Measurements from ENCODE around the gene GNG8. TPM values are rescaled to one million over a fixed set of nuclear protein-coding genes. Genes with fewer than 3 reads are reported as not detected.
A peak's percentile ranks its signal among the peaks of the same experiment; 100 is the strongest.

GNG8 gene
- polyA plus RNA-seq (ENCODE audit: insufficient read length in 4 of 4): 1 to 10 TPM; 2.4 to 4.7 (median 2.7) TPM

GRCh38 chr19:46635920-46636761, at the start of gene GNG8:
Gene GNG8, minus strand, starts transcription at chr19:46636202. Its CDS starts 1,520 bp downstream, at chr19:46634682.
- no peak for DNase-seq (ENCODE audit: low read depth in 4 of 4, low spot score in 3 of 4)

GRCh38 chr19:46685189-46685588, 49.2 kb upstream of the GNG8 start:
- no peak for DNase-seq (ENCODE audit: low read depth in 4 of 4, low spot score in 3 of 4)

GRCh38 chr19:46678110-46678732, 42.2 kb upstream of the GNG8 start:
- DNase-seq (ENCODE audit: low read depth in 4 of 4, low spot score in 3 of 4): no peak

- no peak for DNase-seq (ENCODE audit: low read depth in 4 of 4, low spot score in 3 of 4)
Measured at GRCh38 chr19:46674416-46675178, 38.6 kb upstream of the GNG8 start.

- no peak for DNase-seq (ENCODE audit: low read depth in 4 of 4, low spot score in 3 of 4)
Measured at GRCh38 chr19:46670813-46671212, 34.8 kb upstream of the GNG8 start.

GRCh38 chr19:46668662-46669061, 32.7 kb upstream of the GNG8 start:
- DNase-seq (ENCODE audit: low read depth in 4 of 4, low spot score in 3 of 4): no peak

- DNase-seq (ENCODE audit: low read depth in 4 of 4, low spot score in 3 of 4): no peak
Measured at GRCh38 chr19:46665072-46665471, 29.1 kb upstream of the GNG8 start.

GRCh38 chr19:46661735-46662592, 26.0 kb upstream of the GNG8 start:
- peak in 2 of 4 donors; percentile 59 to 75 for DNase-seq (ENCODE audit: low read depth in 4 of 4, low spot score in 3 of 4)

GRCh38 chr19:46661020-46661731, 25.2 kb upstream of the GNG8 start, which contains the start of gene DACT3:
Gene DACT3, minus strand, starts transcription at chr19:46661182. Its CDS starts 118 bp downstream, at chr19:46661064.
- DNase-seq (ENCODE audit: low read depth in 4 of 4, low spot score in 3 of 4): peak; percentile 98 to 100 (median 99)

- DNase-seq (ENCODE audit: low read depth in 4 of 4, low spot score in 3 of 4): no peak
Measured at GRCh38 chr19:46660551-46661019, 24.6 kb upstream of the GNG8 start.

- DNase-seq (ENCODE audit: low read depth in 4 of 4, low spot score in 3 of 4): peak in 1 of 4 donors; percentile 37
Measured at GRCh38 chr19:46660008-46660517, 24.1 kb upstream of the GNG8 start.

- peak in 1 of 4 donors; percentile 49 for DNase-seq (ENCODE audit: low read depth in 4 of 4, low spot score in 3 of 4)
Measured at GRCh38 chr19:46659151-46660007, 23.4 kb upstream of the GNG8 start.

- no peak for DNase-seq (ENCODE audit: low read depth in 4 of 4, low spot score in 3 of 4)
Measured at GRCh38 chr19:46656541-46656940, 20.5 kb upstream of the GNG8 start.

GRCh38 chr19:46654621-46655152, 18.7 kb upstream of the GNG8 start:
- no peak for DNase-seq (ENCODE audit: low read depth in 4 of 4, low spot score in 3 of 4)

GRCh38 chr19:46650445-46650844, 14.4 kb upstream of the GNG8 start:
- DNase-seq (ENCODE audit: low read depth in 4 of 4, low spot score in 3 of 4): no peak

GRCh38 chr19:46648961-46649960, 13.3 kb upstream of the GNG8 start:
- DNase-seq (ENCODE audit: low read depth in 4 of 4, low spot score in 3 of 4): no peak

Data from right renal pelvis (tissue), 4 donors.